GM18870 (cell line): ENCODE results near the gene DCUN1D5.
A peak's percentile ranks its signal among the peaks of the same experiment; 100 is the strongest.

Source experiments
- ATAC-seq: cut with Tn5 transposase; IDR thresholded peaks from one replicate; pipeline ENCODE4 v1.9.1; 2021; ENCODE audit warnings: moderate library complexity; ENCODE audit not compliant: unreplicated experiment

The DCUN1D5 gene

GRCh38 chr11:103055221-103055890, 36.6 kb downstream of the DCUN1D5 start:
- ATAC-seq, result peak; percentile 73

DNA sequence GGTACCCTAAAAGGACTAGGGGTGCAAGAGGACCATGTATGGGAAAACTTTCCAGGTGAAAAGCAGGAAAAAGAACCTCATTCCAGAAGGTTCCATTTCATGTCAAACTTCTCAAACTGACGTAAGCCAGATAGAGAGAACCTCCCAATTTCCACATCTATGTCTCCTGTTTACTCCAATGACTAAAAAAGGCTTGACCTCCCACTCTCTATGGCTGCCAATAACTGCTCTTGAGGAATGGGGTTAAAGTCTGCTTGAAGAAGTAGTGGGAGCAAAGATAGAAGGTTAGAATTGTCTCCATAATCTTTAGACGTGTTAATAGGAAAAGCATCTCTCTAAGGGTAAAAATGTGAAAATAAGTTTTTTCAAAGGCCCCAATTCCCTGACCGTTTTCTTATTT, 38.0 kb downstream of the DCUN1D5 start:
- no peak for ATAC-seq

DNA sequence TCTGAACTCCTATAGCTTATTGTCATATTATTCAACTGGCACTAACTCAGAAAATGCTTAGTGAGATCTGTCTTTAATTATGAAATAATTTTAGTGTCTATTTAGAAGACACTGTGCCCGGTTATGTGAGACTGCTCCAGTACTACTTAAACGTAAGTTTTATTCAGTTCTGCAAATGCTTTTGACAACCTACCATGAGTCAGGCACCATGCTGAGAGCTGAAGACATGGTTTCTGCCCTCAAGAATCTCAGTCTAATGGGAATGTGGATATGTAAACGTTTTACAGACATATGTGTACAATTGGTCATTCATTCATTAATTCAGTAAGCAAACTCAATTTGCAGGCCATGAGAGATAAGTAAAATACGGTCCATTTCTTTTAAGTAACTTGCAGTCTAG, 40.0 kb downstream of the DCUN1D5 start:
- no peak for ATAC-seq

DNA sequence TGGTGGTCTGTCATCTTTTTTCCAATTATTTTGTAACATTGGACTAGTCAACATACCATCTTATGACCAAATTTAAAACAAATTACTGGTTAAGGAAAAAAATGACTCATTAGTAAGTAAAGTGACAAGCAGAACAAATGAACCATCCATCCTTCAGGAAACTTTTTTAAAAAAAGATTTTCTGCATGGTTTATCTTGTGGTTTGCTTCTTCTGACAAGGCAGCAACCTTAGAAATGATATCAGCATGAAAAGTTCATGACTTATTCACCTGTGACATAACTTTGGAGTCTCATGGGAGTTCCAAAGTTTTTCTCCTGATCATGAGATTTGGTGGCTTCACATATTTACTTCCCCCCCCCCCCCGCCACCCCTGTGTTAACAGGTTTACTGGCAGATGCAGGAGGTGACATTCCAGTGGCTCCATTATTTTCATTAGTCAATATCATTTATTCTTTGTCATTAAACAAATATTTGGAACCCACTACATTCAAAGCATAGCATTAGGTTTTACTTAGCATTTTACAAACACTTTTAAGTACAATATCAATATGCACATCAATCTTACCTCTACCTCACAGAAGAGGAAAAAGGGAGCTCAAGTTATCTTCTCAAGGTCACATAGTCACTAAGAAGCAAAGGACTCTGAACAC, 40.7 kb downstream of the DCUN1D5 start:
- ATAC-seq, result no peak

DNA sequence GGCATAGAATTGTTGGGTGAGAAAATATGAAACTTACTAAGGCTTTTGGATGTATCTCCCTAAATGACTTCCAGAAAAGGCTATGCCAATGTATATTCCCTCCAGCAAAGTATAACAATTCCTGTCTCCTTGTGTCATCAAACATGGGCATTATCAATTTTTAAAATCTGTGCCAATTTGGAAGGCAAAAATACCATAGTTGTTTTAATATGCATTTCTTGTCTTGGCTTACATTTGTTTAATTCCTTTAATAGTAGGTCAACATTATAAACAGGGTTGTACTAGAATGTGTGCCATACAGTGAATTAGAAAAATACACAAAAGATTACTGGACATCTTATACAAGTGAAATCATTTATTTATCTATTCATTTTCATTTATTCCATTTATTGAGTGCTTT, 41.6 kb downstream of the DCUN1D5 start:
- ATAC-seq, result no peak

GRCh38 chr11:103047837-103048236, 44.1 kb downstream of the DCUN1D5 start:
- ATAC-seq, result no peak

GRCh38 chr11:103043826-103044678, 47.9 kb downstream of the DCUN1D5 start:
- no peak for ATAC-seq

DNA sequence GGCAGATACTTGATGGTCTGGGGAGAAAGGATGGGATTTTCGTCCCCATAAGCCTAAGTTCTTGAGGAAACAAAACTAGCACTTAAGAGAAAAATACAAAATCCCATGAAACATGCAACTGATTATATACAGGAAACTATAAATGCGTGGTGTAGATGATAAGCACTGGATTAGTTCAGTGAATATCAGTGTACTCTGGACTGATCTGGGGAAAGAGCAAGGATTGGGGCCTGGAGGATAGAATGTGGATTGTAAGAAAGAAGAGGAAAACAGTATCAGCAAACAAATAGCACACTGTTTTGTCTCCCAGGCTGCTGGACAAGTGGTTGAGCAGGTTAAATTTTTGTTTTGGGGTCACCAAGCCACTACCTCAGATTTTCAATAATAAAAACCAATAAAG, 49.8 kb downstream of the DCUN1D5 start:
- no peak for ATAC-seq

DNA sequence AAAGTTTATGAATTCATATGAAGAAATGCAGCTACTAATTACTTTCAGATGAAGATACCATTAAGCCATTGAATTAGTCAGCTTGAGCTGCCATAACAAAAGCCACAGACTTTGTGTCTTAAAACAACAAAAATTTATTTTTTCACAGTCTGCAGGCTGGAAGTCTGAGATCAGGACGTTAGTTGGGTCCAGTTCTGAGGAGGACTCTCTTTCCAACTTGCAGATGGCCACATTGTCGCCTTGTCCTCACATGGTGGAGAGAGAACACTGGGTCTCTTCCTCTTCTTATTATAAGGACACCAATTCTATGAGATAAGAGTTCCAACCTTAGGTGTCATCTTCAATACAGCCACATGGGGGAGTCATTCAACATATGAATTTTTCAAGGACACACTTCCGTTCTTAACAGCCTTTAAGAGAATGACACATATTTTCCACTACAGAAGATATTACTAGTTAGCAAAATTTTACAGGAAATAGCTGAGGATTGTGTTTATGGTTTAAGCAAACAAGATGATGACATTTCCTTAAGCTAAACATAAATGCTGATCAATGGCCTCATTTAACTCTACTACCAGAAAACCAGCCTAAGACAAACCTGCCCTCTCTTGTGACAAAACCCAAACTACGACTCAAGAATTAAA, 56.0 kb downstream of the DCUN1D5 start:
- peak; percentile 97 for ATAC-seq

GRCh38 chr11:103035216-103035615, 56.7 kb downstream of the DCUN1D5 start:
- no peak for ATAC-seq

DNA sequence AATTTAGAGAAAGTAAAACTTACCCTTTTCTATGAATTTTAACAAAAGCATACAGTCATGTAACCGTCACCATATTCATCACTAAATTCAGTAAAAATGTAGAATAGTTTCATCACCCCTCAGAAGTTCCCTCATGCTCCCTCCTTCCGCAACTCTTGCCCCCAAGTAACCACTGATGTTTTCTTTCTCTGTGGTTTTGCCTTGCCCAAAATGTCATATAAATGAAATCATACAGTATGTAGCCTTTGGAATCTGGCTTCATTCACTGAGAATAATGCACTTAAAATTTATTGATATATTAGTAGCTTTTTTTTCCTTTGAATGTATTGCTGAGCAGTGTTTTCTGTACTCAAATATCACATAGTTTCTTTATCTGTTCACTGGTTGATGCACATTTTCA, 60.1 kb downstream of the DCUN1D5 start:
- ATAC-seq, result no peak

GRCh38 chr11:103029401-103029800, 62.6 kb downstream of the DCUN1D5 start:
- no peak for ATAC-seq

GRCh38 chr11:103028304-103029020, 63.5 kb downstream of the DCUN1D5 start:
- ATAC-seq, result peak; percentile 96

GRCh38 chr11:103024086-103024485, 67.9 kb downstream of the DCUN1D5 start:
- ATAC-seq, result no peak

DNA sequence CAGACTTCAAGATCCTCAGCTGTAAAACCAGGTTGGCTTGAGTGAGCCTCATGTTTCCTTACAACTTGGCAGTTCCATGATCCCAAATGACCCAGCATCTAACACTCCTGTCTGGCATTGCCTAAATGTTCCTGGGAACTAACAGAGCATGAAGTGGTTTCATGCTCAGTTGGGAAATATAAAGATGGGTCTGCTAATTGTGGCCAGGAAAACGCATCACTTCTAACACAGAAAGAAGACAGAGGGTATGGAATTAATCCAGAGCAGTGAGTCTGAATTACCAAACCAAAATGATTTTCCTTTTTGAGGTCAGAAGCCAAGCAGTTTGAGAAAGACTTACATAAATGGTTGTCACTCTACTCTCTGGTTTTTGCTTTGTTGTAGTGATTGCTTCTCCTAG, 75.9 kb downstream of the DCUN1D5 start:
- no peak for ATAC-seq

DNA sequence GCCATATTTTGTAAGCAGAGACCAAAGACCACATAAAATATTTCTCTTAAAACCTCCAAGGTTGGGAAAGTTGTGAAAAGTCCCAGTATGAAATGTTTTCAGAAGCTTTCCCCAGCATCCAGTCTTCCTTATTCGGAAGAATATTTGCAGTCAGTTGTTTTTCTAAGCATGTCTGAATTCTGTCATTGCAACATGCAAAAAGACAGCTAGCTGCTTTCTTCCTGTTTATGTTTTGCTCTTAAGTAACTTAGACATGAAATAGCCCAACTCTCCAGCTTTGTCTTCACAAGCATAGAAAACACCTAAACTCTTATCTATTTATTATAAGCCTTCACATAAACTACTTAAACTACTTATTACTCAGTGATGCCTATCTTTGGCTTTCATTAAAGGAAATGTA, 78.5 kb downstream of the DCUN1D5 start:
- no peak for ATAC-seq
